HFFc6 (cell line): ENCODE data around the gene RAD21L1. TPM values are rescaled to one million over a fixed set of nuclear protein-coding genes. Genes with fewer than 3 reads are reported as not detected.
"Not testable (repeated sequence)": the region's sequence is repeated elsewhere in the genome, so short reads cannot be mapped to it uniquely, and the experiment has no call there.

Experiments
- DNase-seq: peaks from one replicate; pipeline ENCODE4 v3.0.0-alpha.2; 2018
- H3K27ac Mint-ChIP-seq: 2 replicates; pipeline ENCODE4 v1.8.0; 2020; ENCODE audit warnings: mild to moderate bottlenecking, mixed read lengths
- H3K27me3 Mint-ChIP-seq: 2 replicates; pipeline ENCODE4 v1.8.0; 2021; ENCODE audit warnings: mild to moderate bottlenecking, moderate library complexity, mixed read lengths; ENCODE audit not compliant: insufficient read depth
- H3K36me3 Mint-ChIP-seq: 2 replicates; pipeline ENCODE4 v1.8.0; 2021; ENCODE audit warnings: low read depth, mixed read lengths
- H3K4me1 Mint-ChIP-seq: 2 replicates; pipeline ENCODE4 v1.8.0; 2020; ENCODE audit warnings: low read depth, mixed read lengths
- H3K4me3 Mint-ChIP-seq: 2 replicates; pipeline ENCODE4 v1.8.0; 2020; ENCODE audit warnings: mild to moderate bottlenecking, moderate library complexity, mixed read lengths
- H3K9me3 Mint-ChIP-seq: 2 replicates; pipeline ENCODE4 v1.8.0; 2020; ENCODE audit warnings: mild to moderate bottlenecking, mixed read lengths
- total RNA-seq, 6 experiments: library from RNA; stranded (reverse); fragmentation: NEBNext Ultra II Directional; extraction: Animal tissue kit (Norgen Biotek cat#: 25700); gene quantifications; 2 replicates in 1 of 6; 3 replicates in 5 of 6; pipeline ENCODE4 v1.2.3, GENCODE V29; 2021
- TF ChIP-seq, protein P1 (sequence below): fragments of 200-600 bp; sonication (generic); IDR thresholded peaks from 2 replicates; pipeline ENCODE4 v1.5.0; 2021; ENCODE audit warnings: antibody characterized with exemption, mild to moderate bottlenecking

The RAD21L1 gene
- total RNA-seq, 6 experiments from 2014 or later: 0.35 to 0.89 (median 0.56) TPM

DNA sequence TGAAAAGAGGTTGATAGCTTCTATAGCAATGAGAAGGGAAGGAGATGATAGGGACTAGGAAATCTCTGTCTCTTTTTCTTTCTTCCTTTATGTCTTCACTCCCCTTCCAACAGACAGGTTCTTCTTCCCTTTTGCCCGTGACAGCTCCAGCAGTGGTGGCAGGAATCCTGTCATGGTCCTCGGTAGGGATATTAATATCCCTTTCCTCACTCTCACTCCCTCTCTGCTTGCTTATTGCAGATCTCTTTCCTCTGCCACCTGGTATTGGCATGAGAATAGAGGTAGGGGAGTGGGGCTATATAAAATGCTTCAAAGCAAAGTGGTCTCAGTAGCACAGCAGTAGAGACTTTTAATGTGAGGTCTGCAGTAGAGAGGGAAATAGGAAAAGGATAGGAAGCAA, 19.7 kb downstream of the RAD21L1 start:
- no peaks in the 10 kb centered on the region for H3K9me3 Mint-ChIP-seq
- no peaks in the 10 kb centered on the region; the same call in 1 of the 2 replicates for H3K36me3 Mint-ChIP-seq
- no peak overlapping the region for H3K4me3 Mint-ChIP-seq
- DNase-seq: no peak
- H3K4me1 Mint-ChIP-seq: peaks cover 34% of the 10 kb centered on the region
- no peaks in the 10 kb centered on the region for H3K27me3 Mint-ChIP-seq
- H3K27ac Mint-ChIP-seq: no peak overlapping the region
- TF ChIP-seq, protein P1, sequence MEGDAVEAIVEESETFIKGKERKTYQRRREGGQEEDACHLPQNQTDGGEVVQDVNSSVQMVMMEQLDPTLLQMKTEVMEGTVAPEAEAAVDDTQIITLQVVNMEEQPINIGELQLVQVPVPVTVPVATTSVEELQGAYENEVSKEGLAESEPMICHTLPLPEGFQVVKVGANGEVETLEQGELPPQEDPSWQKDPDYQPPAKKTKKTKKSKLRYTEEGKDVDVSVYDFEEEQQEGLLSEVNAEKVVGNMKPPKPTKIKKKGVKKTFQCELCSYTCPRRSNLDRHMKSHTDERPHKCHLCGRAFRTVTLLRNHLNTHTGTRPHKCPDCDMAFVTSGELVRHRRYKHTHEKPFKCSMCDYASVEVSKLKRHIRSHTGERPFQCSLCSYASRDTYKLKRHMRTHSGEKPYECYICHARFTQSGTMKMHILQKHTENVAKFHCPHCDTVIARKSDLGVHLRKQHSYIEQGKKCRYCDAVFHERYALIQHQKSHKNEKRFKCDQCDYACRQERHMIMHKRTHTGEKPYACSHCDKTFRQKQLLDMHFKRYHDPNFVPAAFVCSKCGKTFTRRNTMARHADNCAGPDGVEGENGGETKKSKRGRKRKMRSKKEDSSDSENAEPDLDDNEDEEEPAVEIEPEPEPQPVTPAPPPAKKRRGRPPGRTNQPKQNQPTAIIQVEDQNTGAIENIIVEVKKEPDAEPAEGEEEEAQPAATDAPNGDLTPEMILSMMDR: no peak

DNA sequence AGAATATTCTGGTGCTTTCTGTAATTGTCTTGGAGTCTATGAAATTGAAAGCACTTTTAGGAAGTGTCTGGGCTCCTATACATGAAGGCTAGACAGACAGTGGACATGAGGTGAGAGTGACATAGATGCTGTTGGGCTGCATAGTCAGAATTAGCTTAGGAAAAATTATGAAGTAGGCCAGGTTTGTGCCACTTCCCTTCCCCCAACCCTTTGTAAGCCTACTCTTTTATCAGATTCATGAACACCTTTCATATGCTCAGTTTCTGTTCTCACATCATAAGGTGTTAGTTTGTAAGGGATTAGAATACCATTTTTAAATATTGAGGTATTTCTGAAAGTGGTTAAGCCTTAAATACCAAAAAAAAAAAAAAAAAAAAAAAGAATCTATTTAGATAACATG, 21.8 kb downstream of the RAD21L1 start:
- Mint-ChIP-seq H3K4me1 (peaks cover 12% of the 10 kb centered on the region), H3K27ac (no peak overlapping the region), H3K4me3 (no peak overlapping the region), H3K36me3 (peaks cover 5% of the 10 kb centered on the region), H3K27me3 (no peaks in the 10 kb centered on the region), H3K9me3 (no peaks in the 10 kb centered on the region)
- TF ChIP-seq, protein P1: no peak
- no peak for DNase-seq

DNA sequence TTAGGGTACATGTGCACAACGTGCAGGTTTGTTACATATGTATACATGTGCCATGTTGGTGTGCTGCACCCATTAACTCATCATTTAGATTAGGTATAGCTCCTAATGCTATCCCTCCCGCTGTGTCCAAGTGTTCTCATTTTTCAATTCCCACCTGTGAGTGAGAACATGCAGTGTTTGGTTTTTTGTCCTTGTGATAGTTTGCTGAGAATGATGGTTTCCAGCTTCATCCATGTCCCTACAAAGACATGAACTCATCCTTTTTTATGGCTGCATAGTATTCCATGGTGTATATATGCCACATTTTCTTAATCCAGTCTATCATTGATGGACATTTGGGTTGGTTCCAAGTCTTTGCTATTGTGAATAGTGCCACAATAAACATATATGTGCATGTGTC, 24.4 kb downstream of the RAD21L1 start:
- not testable (repeated sequence) for H3K36me3 Mint-ChIP-seq, H3K27ac Mint-ChIP-seq, H3K9me3 Mint-ChIP-seq, H3K4me3 Mint-ChIP-seq, H3K4me1 Mint-ChIP-seq, DNase-seq, H3K27me3 Mint-ChIP-seq

DNA sequence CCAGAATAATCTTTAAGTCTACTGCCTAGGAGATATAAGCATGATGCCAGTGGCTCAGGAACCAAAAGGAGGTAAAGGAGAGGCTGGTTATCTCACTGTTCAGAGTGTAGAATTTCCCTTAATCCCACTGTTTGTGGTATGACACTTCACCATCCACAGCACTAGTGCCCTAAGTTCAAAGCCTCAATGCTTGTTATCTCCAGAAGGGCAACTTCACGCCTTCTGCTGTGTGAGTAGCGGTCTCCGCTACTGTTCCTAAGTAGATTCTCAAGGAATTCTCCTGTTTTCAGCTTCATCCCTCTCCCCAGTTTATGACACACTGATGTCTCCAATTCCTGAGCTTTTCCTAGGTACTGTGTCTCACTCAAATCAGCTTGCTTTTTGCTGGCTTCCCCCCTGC, 26.6 kb downstream of the RAD21L1 start:
- Mint-ChIP-seq H3K9me3 (no peaks in the 10 kb centered on the region), H3K27me3 (no peaks in the 10 kb centered on the region), H3K4me3 (no peak overlapping the region), H3K4me1 (no peaks in the 10 kb centered on the region), H3K36me3 (peaks cover 5% of the 10 kb centered on the region), H3K27ac (no peak overlapping the region)
- DNase-seq: no peak
- TF ChIP-seq, protein P1: no peak

DNA sequence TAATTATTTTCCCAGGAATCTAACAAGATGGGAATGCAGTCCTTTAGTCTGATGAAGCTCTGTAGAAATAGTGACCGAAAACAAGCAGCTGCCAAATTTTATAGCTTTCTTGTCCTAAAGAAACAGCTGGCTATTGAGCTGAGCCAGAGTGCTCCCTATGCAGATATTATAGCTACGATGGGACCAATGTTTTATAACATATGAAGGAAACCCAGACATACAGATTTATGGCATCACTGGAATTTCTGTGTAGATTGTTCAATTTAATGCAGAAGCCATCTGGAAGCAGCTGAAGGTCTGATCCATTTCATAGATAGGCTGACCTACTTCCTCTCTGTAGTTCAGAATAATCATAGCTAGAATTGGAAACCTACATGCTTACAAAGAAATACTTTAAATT, 28.4 kb downstream of the RAD21L1 start:
- no peak overlapping the region for H3K27ac Mint-ChIP-seq
- TF ChIP-seq, protein P1: no peak
- H3K4me3 Mint-ChIP-seq: no peak overlapping the region
- no peaks in the 10 kb centered on the region for H3K4me1 Mint-ChIP-seq
- no peaks in the 10 kb centered on the region for H3K9me3 Mint-ChIP-seq
- H3K36me3 Mint-ChIP-seq: peaks cover 5% of the 10 kb centered on the region
- no peaks in the 10 kb centered on the region for H3K27me3 Mint-ChIP-seq
- no peak for DNase-seq

DNA sequence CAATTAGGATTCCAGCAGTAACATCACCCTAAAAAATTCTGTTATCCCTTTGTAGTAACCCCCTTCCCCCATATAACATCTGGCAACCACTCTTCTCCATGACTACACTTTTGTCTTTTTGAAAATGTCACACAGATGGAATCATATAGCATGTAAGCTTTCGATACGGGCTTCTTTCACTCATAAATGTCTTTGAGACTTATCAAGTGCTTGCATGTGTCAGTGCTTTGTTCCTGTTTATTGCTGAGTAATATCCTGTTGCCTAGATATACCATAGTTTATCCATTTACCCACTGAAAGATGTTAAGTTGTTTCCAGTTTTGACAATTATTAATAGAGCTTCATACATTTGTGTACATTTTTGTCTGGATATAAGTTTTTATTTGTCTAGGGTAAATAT, 29.8 kb downstream of the RAD21L1 start:
- H3K27me3 Mint-ChIP-seq: no peaks in the 10 kb centered on the region
- no peak overlapping the region for H3K4me3 Mint-ChIP-seq
- no peak overlapping the region for H3K27ac Mint-ChIP-seq
- TF ChIP-seq, protein P1: no peak
- no peaks in the 10 kb centered on the region for H3K4me1 Mint-ChIP-seq
- DNase-seq: no peak
- peaks cover 5% of the 10 kb centered on the region for H3K36me3 Mint-ChIP-seq
- no peaks in the 10 kb centered on the region for H3K9me3 Mint-ChIP-seq
